Gastrocnemius medialis (tissue), 4 donors: Measurements from ENCODE around the gene FOXF2. TPM values are rescaled to one million over a fixed set of nuclear protein-coding genes. Genes with fewer than 3 reads are reported as not detected.

Source experiments
- ATAC-seq, 2 donors: fragments of 150-250 bp; one replicate each; pipeline ENCODE4 v1.9.1; 2016
- DNase-seq, 2 donors: peaks; one replicate each; pipeline ENCODE4 v3.0.0-alpha.2; 2019
- H3K27ac ChIP-seq, 4 donors: fragments of 200-600 bp; sonication (generic); 1 replicate in 1 of 4; 2 replicates in 3 of 4; pipeline ENCODE4 v1.5.1; 2016 to 2018; ENCODE audit warnings: mild to moderate bottlenecking in 2 of 4, moderate library complexity in 1 of 4
- H3K27me3 ChIP-seq, 3 donors: fragments of 200-600 bp; sonication (generic) in 2 of 3; 1 replicate in 1 of 3; 2 replicates in 2 of 3; pipeline versions ENCODE4 v1.5.1 to v1.6.0; 2016 to 2019; ENCODE audit warnings: mild to moderate bottlenecking in 1 of 3, moderate library complexity in 1 of 3
- H3K36me3 ChIP-seq, 2 donors: fragments of 200-600 bp; sonication (generic) in 1 of 2; one replicate each; pipeline ENCODE4 v1.5.1; 2017 to 2018
- H3K4me1 ChIP-seq, 2 donors: fragments of 200-600 bp; sonication (generic) in 1 of 2; one replicate each; pipeline ENCODE4 v1.5.1; 2016 to 2017; ENCODE audit warnings: mild to moderate bottlenecking in 2 of 2
- H3K4me3 ChIP-seq, 4 donors: fragments of 200-600 bp; sonication (generic) in 3 of 4; 1 replicate in 1 of 4; 2 replicates in 3 of 4; pipeline ENCODE4 v1.5.1; 2016 to 2019; ENCODE audit warnings: mild to moderate bottlenecking in 2 of 4
- H3K9me3 ChIP-seq, 3 donors: fragments of 200-600 bp; sonication (generic) in 2 of 3; 1 replicate in 1 of 3; 2 replicates in 2 of 3; pipeline ENCODE4 v1.5.1; 2016 to 2019
- CTCF ChIP-seq, 5 experiments: fragments of 450-650 bp in 3 of 5; fragments of 200-600 bp in 2 of 5; sonication (generic) in 2 of 5; IDR thresholded peaks in 4 of 5; conservative IDR thresholded peaks in 1 of 5; 1 replicate in 4 of 5; 2 replicates in 1 of 5; pipeline ENCODE4 v1.5.1; 2016 to 2019; ENCODE audit warnings: antibody characterized with exemption in 5 of 5, mild to moderate bottlenecking in 3 of 5, moderate library complexity in 3 of 5
- POLR2A ChIP-seq, 2 donors: fragments of 450-650 bp; IDR thresholded peaks; one replicate each; pipeline ENCODE4 v1.6.1; 2017; ENCODE audit warnings: antibody characterized with exemption in 2 of 2, mild to moderate bottlenecking in 2 of 2, moderate library complexity in 2 of 2
- in situ Hi-C, 4 donors: fragments of 200-750 bp; cut with MboI; loops; one replicate each; pipeline versions ENCODE4 v1.15.0 to v1.8.0; 2017; ENCODE audit warnings: low sequenced_read_pairs in 4 of 4
- intact Hi-C: fragments of 100-400 bp; cut with DNase I; formaldehyde crosslinking; loops from one replicate; pipeline ENCODE4 v1.15.1; 2023; ENCODE audit warnings: low total_unique reads
- total RNA-seq, 4 donors: library from RNA; depleted of rRNA; stranded (reverse); fragments of >200 nt; gene quantifications; one replicate each; pipeline versions ENCODE4 v1.1.0 to v1.2.3, GENCODE V29; 2016

The FOXF2 gene
- total RNA-seq, 4 donors from 2014 or later: 0.31 to 2.2 (median 1.1) TPM

- in situ Hi-C loops: no loop called here
- H3K27ac ChIP-seq: no peak overlapping the region
- H3K9me3 ChIP-seq: no peaks in the 10 kb centered on the region
- no peak for DNase-seq
- no peak for ATAC-seq
- H3K4me1 ChIP-seq: no peaks in the 10 kb centered on the region
- H3K27me3 ChIP-seq: peaks cover 0 to 9% (median 7%) of the 10 kb centered on the region in 3 donors
- intact Hi-C loops: no loop called here
- no peaks in the 10 kb centered on the region for H3K36me3 ChIP-seq
- no peak overlapping the region for H3K4me3 ChIP-seq
- TF ChIP-seq POLR2A (IDR thresholded peaks at IDR 0.05) (no peak), CTCF (IDR thresholded peaks at IDR 0.05 in 4 of 5, conservative IDR thresholded peaks at IDR 0.05 in 1 of 5) (no peak)
These were observed 20.5 kb downstream of the FOXF2 start for GRCh38 chr6:1409774-1410465.

DNA sequence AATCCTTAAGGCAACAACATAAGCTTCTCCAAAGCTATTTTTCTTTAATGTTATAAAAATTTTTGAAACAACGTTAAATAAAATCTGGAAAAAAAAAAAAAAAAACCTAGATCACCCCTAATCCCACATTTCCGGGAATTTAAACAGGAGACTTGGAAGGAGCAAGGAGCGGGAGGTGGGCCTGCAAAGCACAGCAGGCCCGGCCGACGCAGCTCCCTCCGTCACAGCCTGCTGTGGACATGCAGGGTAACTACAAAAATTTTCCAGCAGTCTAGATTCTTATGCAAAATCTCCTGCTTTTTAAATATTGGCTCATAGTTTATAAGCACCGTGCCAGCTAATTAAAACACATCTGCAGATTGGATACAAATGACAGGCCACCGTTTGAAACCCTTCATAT, 23.5 kb downstream of the FOXF2 start:
- peaks cover 0 to 13% (median 7%) of the 10 kb centered on the region in 3 donors for H3K27me3 ChIP-seq
- DNase-seq: no peak
- in situ Hi-C loops: no loop called here
- no peaks in the 10 kb centered on the region for H3K4me1 ChIP-seq
- TF ChIP-seq POLR2A (IDR thresholded peaks at IDR 0.05) (no peak), CTCF (IDR thresholded peaks at IDR 0.05 in 4 of 5, conservative IDR thresholded peaks at IDR 0.05 in 1 of 5) (no peak)
- intact Hi-C loops: no loop called here
- H3K27ac ChIP-seq: no peak overlapping the region
- no peaks in the 10 kb centered on the region for H3K9me3 ChIP-seq
- H3K36me3 ChIP-seq: no peaks in the 10 kb centered on the region
- no peak for ATAC-seq
- H3K4me3 ChIP-seq: no peak overlapping the region

DNA sequence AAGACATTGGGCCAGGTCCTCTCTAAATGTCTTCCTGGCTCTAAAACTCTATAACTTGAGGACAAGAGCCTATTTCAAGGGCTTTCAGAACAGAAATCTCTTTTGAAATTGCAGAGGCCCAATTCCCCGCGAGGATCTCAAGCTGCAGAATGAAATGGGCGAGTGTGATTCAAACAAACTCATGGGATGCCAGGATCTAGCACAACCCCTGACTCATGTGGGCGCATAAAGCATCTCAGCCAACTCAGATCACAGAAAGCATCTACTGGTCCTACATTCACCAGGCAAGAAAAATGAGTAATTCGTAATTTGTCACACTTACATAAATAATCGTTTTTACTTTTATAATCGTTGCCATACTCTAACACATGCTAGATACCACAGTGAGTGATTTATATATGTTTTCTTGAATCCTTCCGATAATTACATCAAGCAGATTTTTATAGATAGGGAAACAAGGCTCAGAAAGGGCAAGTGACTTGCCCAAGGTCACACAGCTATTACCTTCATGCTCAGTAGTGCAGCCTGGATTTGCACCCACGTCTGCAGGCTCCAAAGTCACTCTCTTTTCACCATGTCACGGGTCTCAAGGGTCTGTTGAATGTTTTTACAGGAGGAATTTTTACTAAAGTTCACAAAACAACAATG, 26.2 kb downstream of the FOXF2 start:
- DNase-seq: no peak
- no peak for ATAC-seq
- no peaks in the 10 kb centered on the region for H3K36me3 ChIP-seq
- H3K27ac ChIP-seq: no peak overlapping the region
- H3K4me1 ChIP-seq: no peaks in the 10 kb centered on the region
- H3K9me3 ChIP-seq: no peaks in the 10 kb centered on the region
- intact Hi-C loops (no loop called here), in situ Hi-C loops (no loop called here)
- H3K27me3 ChIP-seq: peaks cover 0 to 6% (median 3%) of the 10 kb centered on the region in 3 donors
- no peak for TF ChIP-seq POLR2A (IDR thresholded peaks at IDR 0.05)
- no peak for TF ChIP-seq CTCF (IDR thresholded peaks at IDR 0.05 in 4 of 5, conservative IDR thresholded peaks at IDR 0.05 in 1 of 5)
- H3K4me3 ChIP-seq: no peak overlapping the region

GRCh38 chr6:1416191-1416760, 26.9 kb downstream of the FOXF2 start:
- ATAC-seq (no peak), DNase-seq (no peak)
- TF ChIP-seq CTCF (IDR thresholded peaks at IDR 0.05 in 4 of 5, conservative IDR thresholded peaks at IDR 0.05 in 1 of 5) (no peak), POLR2A (IDR thresholded peaks at IDR 0.05) (no peak)
- intact Hi-C loops: no loop called here
- in situ Hi-C loops: no loop called here
- Histone ChIP-seq H3K4me1 (no peaks in the 10 kb centered on the region), H3K36me3 (no peaks in the 10 kb centered on the region), H3K4me3 (no peak overlapping the region), H3K27me3 (peaks cover 0 to 8% (median 3%) of the 10 kb centered on the region in 3 donors), H3K27ac (no peak overlapping the region), H3K9me3 (no peaks in the 10 kb centered on the region)
